ENCODE measurements around the gene CRYAB.
"Not testable (repeated sequence)": the region's sequence is repeated elsewhere in the genome, so short reads cannot be mapped to it uniquely, and the experiment has no call there.

Gene CRYAB

DNA sequence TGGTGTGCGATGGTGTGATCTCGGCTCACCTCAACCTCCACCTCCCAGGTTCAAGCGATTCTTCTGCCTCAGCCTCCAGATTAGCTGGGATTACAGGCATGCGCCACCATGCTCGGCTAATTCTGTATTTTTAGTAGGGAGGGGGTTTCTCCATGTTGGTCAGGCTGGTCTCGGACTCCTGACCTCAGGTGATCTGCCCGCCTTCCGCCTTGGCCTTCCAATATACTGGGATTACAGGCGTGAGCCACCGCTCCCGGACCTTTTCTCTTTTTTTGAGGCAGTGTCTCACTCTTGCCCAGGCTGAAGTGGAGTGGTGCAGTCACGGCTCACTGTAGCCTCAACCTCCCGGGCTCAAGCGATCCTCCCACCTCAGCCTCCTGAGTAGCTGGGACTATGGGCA lies 21.6 kb upstream of the CRYAB start:
- DNase-seq = not testable (repeated sequence)

DNA sequence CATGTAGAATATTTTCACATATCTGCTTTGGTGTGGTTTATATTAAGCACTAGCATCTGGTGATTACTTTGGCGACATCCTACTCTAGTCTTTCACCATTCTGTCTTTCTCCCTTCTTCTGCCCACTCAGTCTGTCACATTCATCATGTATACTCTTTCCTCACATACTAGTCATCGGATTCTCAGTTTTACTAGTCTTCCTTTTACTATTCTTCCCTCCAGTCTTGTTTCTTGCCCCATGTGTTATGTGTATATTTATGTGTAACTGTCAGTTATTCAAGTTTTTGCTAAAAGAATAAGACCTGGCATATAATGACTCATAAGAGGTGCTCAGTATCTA lies 21.0 kb upstream of the CRYAB start:
- no peak for DNase-seq

DNA sequence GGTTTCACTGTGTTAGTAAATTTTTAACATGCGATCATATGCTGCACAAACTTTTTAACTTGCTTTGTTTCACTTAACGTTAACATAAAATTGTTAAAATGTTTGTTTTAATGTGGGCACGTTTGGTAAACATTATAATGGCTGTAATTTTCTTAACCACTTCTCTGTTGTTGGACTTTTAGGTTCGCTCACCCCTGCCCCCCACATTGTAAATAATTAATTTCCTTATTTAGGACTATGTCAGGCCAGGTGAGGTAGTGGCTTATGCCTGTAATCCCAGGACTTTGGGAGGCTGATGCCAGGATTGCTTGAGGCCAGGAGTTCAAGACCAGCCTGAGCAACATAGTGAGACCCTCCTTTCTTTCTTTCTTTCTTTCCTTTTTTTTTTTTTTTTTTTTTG lies 18.9 kb upstream of the CRYAB start:
- no peak for DNase-seq

DNA sequence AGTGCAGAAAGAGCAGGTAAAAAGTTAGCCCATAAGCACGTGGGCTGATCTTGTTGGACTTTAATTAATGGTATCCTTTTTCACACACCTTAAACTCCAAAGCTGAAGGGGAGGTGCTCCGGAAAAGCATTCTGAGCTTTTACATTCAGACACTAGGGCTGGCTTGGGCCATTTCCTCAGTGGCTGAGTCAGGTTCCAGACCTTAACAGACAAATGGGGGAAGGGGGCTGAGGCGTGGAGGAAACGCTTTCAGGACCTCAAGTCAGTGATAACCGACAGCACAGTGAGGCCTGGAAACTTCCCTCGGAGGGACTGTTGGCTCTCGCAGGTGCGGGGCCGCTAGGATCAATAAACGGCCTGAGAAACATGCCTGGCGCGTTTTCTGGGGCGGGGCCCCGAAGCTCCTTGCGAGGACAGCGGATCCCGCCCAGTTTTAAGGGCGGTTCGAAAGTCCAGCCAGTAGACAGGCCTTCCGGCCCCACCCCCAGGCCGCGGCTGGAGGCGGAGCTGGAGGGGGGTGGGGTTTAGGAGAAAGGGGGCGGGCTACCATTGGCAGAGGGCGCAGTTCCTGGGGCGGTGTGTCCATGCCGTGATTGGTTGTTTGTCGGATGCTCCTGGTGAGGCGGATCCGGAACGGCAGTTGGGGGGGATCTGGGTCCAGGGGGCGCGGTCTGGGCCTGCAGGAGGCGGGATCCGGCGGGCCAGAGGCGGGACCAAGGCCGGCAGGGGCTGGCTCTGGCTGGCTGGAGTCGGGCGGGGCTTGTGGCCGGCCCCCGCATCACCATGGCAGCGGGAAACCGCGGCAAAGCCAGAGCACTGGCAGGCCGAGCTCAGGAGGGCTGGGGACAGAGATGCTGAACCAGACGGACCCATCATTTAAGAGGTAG lies 15.2 kb upstream of the CRYAB start:
- peak; percentile 98 for DNase-seq

DNA sequence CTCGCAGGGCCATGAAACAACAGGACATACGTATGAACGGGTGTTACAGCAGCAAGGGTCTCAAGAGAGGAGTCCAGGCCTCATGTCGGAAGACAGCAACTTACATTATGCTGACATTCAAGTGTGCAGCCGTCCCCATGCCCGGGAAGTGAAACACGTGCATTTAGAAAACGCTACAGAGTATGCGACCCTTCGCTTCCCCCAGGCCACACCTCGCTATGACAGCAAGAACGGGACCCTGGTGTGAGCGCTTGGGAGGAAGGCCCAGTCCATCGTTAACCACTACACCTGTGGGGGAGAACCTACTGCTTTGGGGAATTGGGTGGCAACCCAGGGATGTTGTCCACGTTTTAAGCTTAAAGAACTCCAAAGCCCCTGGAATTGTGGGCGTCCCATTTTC lies 14.4 kb upstream of the CRYAB start:
- no peak for DNase-seq

DNA sequence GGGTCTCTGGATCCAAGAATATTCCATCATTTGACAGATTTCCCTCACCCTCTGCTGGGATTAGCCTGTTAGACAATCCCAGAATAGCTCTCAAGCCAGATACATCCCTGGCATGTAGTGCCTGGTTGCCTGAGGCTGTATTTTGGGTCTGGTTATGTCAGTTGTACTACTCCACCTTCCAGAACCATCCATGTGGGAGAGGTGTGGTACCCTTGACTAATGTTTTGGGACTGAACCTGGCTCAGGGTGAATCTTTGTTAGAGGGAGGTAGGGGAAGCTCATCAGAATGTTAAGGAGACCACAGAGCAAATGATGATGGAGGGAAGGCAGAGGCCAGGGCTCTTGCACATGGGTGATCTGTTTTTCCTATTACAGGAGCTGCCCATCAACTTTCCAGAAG lies 12.4 kb upstream of the CRYAB start:
- DNase-seq = no peak

DNA sequence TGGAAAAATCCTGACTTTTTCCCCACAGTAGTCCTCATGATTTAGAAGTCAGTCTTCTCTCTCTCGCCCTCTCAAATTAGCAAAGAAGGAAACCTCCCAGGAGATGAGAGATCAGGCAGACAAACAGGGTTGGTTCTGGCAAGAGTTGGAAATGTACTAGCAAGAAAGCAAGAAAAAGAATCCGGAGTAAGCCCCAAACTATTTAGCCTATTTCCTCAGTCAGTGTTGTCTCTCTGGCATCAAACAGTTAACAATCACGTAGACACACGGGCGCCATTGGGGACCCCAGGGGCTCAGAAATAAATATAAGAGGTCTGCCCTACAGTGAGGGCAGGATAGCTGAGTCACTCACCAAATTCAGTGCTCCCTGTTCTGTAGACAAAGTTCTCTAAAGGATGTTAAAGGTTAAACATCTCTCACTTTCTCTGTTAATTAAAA lies 11.8 kb upstream of the CRYAB start:
- no peak for DNase-seq

DNA sequence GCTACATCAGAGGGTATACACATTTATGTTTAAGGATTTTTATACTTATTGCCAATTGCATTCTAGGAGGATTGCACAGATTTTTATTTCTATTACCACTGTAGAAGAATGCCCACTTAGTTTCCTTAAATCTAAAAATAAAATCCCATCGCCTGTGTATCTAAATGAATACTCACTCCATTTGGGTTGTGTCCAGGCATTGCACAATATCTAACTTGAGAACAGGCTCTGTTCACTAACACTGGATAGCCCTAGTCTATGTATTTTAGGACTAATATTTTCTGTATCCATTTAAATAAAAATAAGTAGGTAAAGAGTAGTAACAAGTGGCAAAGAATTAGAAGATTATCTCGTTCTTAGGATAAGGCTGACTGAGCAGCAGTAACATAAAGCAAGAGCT lies 11.2 kb upstream of the CRYAB start:
- no peak for DNase-seq

DNA sequence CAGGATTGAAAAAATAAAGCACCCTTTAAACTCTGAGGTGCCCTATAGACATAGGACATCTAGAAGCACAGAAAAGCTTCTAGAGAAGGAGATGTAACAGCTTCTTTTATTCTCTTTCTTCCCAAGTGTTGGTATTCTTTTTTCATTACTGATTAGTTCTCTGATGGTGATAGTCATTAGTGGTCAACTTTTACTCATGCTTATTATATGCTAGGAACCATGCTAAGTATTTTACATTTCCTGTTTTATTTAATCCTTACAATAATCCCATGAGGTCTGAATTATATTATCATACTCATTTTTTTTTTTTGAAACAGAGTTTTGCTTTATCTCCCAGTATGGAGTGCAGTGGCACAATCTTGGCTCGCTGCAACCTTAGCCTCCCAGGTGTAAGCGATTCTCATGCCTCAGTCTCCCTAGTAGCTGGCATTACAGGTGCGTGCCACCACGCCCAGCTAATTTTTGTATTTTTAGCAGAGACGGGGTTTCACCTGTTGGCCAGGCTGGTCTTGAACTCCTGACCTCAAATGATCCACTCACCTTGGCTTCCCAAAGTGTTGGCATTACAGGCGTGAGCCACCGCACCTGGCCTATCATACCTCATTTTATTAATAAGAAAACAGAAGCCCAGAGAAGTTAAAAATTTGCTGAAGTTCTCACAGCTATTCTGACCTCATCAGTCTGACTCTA lies 10.1 kb upstream of the CRYAB start:
- DNase-seq = no peak

DNA sequence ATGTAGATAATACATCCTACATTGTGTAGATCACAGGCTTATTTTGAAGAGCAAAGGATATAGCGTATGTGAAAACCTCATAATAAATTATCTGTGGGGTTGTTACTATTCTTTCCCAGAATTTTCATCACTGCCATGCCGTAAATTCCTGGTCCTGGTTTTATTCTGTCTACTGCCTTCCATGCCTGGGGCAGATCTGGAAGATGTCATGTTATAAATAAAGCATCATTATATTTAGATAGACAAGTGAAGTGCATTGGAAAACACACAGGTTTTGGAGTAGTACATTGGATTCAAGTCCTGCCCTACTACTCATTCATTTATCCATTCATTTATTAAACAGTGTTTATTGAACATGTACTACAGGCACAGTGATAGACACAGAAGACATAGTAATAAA lies 9.3 kb upstream of the CRYAB start:
- DNase-seq = no peak

DNA sequence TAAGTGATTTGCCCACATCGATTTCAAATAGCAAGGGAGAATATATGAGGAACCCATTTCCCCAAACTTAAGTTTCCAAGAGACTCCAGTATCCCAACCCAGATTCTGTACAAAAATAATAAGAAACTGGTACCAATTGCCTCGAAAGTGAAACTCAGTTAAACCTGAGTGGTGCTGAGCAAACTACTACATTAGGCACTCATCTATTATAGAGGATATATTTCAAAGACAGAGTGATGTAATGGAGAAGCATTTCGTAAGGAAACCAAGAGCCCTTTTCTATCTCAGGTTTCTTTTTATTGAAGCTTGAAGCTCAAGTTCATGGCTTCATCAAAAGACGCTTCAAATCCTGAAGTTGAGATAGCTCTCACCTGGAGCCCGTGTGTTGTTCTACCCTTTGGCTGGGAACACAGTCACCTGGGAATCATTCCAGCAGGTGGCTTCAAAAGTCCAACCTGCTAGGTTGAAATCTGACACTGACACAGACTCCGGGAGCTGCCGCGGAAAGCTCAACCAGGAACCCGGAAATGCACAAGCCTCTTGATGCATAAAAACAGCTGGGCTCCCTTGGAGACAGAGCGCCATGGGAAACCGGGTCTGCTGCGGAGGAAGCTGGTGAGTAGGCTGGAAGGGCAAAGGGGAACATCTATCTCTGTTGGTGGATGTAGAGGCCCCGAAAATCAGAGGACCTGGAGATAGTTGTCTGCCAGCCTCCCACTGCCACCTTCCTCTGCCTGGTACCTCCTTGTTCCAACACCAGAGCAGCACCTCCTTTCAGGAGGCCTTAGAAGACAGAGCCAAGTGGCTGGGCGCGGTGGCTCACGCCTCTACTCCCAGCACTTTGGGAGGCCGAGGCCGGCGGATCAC lies 7.1 kb upstream of the CRYAB start, which contains the start of gene C11orf52:
C11orf52 (plus strand) TSS at position 524 of the 867 bp plus-strand sequence; CDS start at position 584, 60 bp downstream.
- peak; percentile 97 for DNase-seq

DNA sequence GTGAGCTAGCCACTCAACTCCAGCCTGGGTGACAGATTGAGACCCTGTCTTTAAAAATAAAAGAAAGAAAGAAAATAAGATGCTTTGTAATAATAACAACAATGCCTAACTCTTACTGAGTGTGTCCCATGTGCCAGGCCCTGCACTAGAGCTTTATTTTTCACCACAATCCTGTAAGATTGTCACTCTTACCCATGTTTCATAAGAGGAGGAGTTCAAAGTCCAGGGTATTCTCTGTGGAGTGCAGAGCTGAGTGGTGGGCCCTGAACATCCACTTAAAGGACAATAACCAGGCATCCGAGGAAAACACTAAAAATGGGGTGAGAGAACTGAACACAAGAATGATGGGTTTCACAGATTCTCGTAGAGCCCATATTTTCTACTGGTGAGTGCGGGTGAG lies 6.2 kb upstream of the CRYAB start:
- DNase-seq = no peak

DNA sequence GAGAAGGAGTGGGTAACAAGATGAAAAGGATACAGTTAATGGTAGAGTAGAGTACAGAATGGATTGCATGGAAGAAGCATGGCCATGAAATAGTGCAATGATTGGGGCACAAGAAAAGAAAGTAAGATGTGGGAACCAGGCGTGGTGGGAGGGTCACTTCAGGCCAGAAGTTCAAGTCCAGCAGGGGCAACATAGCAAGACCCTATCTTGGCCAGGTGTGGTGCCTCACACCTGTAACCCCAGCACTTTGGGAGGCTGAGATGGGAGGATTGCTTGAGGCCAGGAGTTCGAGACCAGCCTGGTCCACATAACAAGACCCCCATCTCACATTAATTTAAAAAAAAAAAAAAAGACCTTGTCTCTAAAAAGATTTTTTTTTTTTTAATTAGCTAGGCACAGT lies 5.7 kb upstream of the CRYAB start:
- no peak for DNase-seq

DNA sequence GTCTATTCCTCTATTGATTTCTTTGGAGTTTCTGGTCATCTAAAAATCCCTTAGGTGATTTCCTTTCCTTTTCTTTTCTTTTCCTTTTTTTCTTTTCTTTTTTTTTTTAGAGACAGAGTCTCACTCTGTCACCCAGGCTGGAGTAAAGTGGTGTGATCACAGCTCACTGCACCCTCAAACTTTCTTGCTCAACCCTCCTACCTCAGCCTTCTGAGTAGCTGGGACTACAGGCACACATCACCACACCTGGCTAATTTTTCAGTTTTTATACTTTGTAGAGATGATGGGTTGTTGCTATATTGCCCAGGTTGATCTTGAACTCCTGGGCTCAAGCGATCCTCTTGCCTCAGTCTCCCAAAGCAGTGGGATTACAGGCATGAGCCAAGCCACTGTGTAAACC lies 5.2 kb upstream of the CRYAB start:
- DNase-seq = no peak

DNA sequence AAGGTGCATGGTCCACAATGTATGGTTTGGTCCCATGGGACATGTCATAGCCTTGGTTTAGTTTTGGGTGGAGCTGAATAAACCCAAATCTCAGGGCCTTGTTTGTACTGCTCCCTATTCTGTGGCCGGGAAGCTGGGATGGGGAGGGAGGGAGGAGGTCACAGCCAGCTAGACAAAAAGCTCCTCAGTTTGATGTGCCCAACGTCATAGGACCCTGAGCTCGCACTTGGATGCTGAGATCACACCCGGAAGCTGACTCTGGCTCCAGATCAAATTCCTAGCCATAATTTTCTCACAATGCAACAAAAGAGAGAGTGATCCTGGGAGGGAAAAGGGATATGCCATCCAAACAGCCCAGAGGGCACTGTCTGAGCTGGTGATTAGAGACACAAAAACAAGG lies 2.4 kb upstream of the CRYAB start:
- DNase-seq = no peak

DNA sequence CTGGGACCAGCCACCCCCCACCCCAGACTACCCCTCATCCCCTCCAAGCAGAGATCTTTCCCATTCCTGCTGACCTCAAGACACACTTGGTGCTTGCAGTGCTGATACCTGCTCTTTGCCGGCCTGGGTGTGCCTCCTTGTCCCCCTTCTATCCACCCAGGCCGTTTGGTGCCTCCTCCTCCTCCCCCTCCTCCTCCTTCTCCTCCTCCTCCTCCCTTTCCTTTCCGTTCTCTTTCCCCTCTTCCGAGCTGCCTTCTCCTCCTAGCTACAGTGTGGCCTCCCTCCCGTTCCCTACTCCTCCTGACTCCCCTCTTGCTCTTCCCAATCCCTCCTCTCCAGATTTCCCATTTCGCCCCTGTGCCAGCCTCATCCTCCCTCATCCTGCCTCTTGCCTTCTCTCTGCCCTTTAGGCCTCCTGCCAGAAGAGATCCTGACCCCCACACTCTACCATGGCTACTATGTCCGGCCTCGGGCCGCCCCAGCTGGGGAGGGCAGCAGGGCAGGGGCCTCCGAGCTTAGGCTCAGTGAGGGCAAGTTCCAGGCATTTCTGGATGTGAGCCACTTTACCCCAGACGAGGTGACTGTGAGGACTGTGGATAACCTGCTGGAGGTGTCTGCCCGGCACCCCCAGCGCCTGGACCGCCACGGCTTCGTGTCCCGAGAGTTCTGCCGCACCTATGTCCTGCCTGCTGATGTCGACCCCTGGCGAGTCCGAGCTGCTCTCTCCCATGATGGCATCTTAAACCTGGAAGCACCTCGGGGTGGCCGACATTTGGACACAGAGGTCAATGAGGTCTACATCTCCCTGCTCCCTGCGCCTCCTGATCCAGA lies 1.7 kb upstream of the CRYAB start:
- DNase-seq = no peak

DNA sequence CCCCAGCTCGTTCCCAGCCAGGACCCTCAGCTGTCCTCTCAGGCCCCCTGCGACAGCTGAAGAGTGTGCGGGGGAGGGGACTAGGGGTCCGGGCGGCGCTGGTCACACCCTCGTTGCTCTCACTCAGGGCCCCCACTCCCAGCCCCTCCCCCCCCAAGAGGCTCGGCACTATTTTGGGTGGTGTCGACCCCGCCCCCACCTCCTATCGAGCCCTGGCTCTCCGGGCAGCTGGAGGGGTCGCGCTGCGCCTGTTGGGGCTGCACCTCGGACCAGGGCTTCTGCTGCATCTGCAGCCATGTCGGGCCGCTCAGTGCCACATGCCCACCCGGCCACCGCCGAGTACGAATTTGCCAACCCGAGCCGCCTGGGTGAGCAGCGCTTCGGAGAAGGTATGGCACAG lies 965 bp upstream of the CRYAB start, which contains the start of gene HSPB2:
HSPB2 (plus strand) TSS at position 200 of the 400 bp plus-strand sequence; CDS start at position 296, 96 bp downstream.
- DNase-seq = no peak

DNA sequence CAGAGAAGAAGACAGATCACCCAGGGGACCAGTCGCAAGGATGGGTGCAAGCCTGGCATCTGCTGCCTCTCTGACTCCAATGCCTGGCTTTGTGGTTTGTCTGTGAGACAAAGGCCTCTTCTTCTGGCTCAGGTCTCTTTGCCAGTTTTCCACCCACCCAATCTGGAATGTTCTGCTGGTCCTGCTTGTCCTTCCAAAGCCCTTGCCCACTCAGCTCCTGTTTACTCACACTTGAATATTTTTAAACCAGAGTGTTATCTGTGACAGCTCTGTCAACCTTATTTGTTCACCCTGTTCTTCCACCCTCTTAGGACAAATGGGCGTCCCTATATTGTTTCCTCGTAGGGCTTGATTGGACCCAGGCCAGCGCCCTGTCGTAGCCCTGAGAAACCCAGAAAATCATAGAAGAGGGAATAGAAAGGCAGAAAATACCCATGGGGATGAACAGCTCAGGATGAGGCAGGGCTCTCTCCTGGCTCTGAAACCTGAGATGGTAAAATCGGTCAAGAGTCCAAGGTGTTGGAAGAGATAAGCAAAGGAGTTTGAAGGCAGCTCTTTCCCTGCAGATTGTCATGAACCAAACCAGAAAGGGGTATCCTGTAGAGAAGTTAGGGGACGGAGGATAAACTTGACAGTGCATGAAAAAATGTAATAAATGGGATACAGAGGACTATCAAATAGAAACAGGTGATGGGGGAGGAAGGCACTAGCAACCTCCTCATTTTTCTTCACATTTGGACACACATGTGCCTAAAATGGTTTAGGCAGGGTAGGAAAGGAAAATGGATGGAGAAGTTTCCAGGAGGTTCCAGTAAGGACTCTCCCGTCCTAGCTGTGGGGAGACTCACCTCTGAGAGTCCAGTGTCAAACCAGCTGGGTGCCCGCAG lies 651 bp downstream of the CRYAB start:
- peak; percentile 14 for DNase-seq

DNA sequence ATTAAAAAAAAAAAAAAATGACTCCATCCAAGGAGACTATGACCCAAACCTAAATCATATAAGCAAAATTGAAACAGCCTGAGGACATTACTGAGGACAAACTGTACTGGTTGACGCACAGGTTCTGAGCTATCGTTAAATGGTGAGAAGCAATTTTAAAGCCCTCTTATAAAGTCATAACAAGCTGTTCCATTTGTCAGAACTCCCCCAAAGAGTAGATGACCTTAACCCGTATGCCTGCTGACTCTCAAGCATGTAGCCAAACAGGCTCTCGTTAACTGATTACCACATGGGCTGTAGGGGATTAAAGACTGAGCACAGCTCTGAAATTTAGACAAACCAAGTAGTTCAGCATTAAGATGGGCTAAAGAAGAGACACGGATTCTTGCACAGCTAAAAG lies 2.2 kb downstream of the CRYAB start:
- no peak for DNase-seq

DNA sequence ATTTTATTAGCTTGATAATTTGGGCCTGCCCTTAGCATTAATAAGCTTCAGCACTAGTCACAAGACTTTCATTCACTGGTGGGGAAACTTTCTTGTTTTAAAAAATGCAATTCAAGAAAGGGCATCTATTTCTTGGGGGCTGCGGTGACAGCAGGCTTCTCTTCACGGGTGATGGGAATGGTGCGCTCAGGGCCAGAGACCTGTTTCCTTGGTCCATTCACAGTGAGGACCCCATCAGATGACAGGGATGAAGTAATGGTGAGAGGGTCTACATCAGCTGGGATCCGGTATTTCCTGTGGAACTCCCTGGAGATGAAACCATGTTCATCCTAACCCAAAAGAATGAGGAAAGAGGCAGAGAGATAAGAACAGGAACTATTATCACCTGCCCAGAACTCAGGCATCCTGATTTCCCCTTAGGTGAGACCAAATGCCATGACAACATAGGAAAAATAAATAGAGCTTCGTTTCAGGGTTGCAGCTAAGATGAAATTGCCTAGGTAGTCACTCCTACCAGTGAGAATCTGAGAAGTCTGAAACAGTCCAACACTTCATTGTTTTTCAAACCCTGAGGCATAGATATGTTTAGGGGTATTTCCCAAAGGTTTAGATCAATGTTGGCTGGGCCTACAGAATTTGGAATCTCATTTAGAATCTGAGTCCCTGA lies 2.8 kb downstream of the CRYAB start:
- DNase-seq = no peak

DNA sequence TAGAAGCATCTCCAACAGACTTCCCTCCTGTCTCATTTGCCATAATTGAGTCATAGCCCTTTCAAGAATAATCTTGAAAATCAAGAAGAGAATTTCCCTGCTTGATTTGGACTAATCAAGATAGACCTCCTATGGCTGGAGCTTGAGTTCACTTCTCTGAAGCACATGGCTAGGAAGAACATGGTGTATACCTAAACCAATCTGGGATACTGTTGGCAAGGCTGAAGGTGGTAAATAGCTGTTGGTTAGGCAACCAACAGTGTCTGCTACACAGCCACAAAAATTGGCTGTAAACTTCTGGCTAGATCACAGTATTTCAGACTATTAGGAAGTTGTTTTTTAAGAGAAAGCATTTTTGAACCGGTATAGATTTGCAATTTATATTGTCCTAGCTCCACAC lies 4.9 kb downstream of the CRYAB start:
- no peak for DNase-seq
